ES-I3 (cell line): ENCODE data around the gene UBE2L3.
"Not testable (repeated sequence)": the region's sequence is repeated elsewhere in the genome, so short reads cannot be mapped to it uniquely, and the experiment has no call there.

ENCODE experiments used
- H3K36me3 ChIP-seq: 2 replicates; pipeline ENCODE4 v1.6.1; 2013; ENCODE audit warnings: mild to moderate bottlenecking, low read length, control low read depth, moderate library complexity; ENCODE audit not compliant: insufficient read depth
- H3K4me1 ChIP-seq: 2 replicates; pipeline ENCODE4 v1.6.1; 2013; ENCODE audit warnings: mild to moderate bottlenecking, control low read depth, low read length; ENCODE audit not compliant: insufficient read depth
- H3K9ac ChIP-seq: 2 replicates; pipeline ENCODE4 v1.6.1; 2013; ENCODE audit warnings: low read depth, mild to moderate bottlenecking, low read length, moderate library complexity
- H3K9me3 ChIP-seq: 2 replicates; pipeline ENCODE4 v1.6.1; 2013; ENCODE audit warnings: mild to moderate bottlenecking, low read length, moderate library complexity; ENCODE audit not compliant: control insufficient read depth, insufficient read depth

Gene UBE2L3

DNA sequence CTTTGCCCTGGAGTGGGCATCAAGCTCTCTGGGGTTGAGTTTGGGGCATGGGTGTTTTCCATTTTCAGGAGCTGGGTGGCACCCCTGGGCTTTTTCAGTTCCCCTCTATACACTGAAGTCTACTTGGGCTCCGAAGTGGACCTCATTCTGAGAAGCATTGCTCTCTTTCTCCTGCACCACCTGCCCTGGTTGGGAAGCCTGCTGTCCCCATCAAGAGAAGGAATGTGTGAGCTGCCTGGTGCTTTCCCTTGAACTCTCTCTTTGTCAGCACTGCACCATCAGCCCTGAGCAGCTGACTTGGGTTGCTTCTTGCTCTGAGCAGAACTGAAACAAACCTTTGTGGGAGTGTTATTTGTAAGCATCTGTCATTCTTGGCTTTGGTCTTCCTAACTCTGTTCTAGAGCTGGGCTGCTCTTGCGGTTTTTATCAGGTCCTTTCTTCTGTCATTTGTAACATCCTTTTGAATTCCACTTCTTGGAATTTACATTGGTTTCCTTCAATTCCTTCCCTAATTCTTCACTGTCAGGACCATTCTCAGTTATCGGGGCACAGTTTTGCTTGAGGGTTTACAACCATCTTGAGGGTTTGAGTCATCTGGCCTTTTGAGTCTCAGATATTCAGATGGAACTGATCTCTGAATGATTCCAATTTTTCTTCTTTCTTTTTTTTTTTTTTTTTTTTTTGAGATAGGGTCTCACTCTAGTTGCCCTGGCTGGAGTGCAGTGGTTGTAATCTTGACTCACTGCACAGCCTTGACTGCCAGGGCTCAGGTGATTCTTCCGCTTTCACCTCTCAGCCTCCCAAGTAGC, 20.5 kb downstream of the UBE2L3 start:
- 0 out of 2 replicates have a peak, but pooled peaks cover 7% of the 10 kb centered on the region for H3K4me1 ChIP-seq
- no peak overlapping the region for H3K9ac ChIP-seq
- peaks cover 2% of the 10 kb centered on the region; the same call in 1 of the 2 replicates for H3K36me3 ChIP-seq
- H3K9me3 ChIP-seq = no peaks in the 10 kb centered on the region

DNA sequence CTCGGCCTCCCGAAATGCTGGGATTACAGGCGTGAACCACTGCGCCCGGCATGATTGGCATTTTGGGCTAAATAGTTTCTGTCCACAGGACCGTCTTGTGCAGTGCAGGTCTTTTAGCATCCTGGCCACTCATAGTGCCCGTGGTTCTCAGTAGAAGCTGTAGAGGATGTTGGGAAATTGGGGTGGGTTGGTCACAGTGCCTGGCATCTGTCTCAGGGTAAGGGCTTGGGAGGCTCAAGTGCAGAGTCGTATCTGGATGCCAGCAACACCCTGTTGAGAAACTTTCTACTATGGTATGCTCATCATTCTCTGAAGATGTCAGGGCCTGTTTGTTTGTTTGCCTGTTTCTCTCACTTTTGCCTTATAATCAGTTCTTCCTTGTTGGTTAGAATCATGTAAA, 21.9 kb downstream of the UBE2L3 start:
- Histone ChIP-seq H3K9ac (no peak overlapping the region), H3K9me3 (no peaks in the 10 kb centered on the region), H3K36me3 (peaks cover 9% of the 10 kb centered on the region), H3K4me1 (0 out of 2 replicates have a peak, but pooled peaks cover 7% of the 10 kb centered on the region)

DNA sequence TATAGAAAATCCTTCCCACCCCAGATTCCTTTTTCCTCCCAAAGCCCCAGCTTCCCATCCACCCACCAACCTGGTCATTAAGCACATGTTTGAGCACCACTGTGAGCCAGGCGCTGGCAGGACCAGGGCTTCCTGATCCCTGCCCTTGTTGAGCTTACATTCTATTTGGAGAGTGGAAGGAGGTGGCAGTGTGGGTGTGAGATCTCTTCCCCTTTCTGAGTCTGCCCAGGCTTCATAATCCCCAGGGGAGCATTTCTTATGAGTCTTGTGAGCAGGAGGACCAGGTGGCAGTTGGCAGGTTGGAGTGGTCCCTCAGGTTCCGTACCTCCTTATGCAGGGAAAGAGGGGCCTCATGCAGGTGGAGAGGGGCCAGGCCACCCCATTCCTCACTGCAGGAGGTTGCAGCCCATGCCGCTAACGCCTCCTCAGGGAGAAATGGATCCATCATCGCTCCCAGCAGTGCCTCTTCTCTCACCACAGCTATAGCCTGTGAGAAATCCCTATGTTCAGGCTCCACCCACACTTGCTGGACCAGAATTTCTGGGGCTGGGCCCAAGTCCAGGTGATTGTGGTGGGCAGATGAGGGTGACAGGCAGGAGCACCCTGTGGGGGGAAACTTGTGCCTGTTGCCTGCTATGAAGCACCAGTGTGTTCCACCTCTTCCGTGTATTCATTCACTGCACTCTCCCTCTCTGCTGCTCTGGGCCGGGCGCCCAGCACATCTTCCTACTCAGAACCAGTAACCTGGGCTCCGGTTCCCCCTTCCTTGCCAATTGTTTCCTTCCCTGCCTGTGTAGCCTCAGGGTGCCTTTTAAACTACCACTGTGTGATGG, 23.5 kb downstream of the UBE2L3 start:
- no peak overlapping the region for H3K9ac ChIP-seq
- peaks cover 9% of the 10 kb centered on the region for H3K36me3 ChIP-seq
- H3K9me3 ChIP-seq = no peaks in the 10 kb centered on the region
- 0 out of 2 replicates have a peak, but pooled peaks cover 7% of the 10 kb centered on the region for H3K4me1 ChIP-seq

DNA sequence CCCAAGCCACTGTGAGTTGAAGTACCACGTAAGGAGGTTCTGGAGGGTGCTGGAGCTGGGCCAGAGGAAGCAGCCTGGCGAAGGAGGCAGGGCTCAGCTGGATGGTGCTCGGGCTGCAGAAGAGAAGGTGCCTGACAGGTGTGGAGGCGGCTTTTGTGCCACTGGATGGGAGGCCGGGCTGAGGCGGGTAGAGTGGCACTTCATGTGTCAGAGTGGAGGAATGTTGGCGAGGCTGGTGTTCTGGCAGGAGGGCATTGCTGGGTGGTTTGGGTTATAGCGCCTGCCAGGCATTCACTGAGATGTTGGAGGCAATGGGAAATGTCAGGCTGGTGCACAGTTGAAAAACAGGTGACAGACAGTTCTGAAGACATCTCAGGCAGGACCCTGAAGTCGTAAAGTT, 24.2 kb downstream of the UBE2L3 start:
- Histone ChIP-seq H3K9me3 (no peaks in the 10 kb centered on the region), H3K4me1 (0 out of 2 replicates have a peak, but pooled peaks cover 7% of the 10 kb centered on the region), H3K9ac (no peak overlapping the region), H3K36me3 (peaks cover 9% of the 10 kb centered on the region)

DNA sequence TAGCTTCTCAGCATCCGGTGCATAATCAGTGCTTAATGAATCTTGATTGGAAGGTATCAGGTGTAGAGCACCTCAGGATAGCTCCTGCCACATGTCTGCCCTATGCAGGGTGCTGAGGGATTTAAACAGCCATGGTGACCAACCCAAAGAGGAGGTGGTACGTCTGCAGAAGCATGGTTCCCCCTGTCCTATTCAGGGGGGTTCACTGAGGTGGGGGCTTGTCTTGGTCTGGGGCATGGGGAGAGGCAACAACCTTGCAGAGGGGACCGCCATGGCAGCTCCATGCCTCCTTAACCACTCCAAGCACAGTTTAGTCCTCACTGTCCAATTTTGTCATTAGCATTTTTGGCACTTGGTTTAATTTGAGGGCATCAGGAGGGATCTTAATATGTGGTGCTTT, 24.9 kb downstream of the UBE2L3 start:
- H3K9ac ChIP-seq = no peak overlapping the region
- peaks cover 9% of the 10 kb centered on the region for H3K36me3 ChIP-seq
- no peaks in the 10 kb centered on the region for H3K9me3 ChIP-seq
- 0 out of 2 replicates have a peak, but pooled peaks cover 7% of the 10 kb centered on the region for H3K4me1 ChIP-seq

DNA sequence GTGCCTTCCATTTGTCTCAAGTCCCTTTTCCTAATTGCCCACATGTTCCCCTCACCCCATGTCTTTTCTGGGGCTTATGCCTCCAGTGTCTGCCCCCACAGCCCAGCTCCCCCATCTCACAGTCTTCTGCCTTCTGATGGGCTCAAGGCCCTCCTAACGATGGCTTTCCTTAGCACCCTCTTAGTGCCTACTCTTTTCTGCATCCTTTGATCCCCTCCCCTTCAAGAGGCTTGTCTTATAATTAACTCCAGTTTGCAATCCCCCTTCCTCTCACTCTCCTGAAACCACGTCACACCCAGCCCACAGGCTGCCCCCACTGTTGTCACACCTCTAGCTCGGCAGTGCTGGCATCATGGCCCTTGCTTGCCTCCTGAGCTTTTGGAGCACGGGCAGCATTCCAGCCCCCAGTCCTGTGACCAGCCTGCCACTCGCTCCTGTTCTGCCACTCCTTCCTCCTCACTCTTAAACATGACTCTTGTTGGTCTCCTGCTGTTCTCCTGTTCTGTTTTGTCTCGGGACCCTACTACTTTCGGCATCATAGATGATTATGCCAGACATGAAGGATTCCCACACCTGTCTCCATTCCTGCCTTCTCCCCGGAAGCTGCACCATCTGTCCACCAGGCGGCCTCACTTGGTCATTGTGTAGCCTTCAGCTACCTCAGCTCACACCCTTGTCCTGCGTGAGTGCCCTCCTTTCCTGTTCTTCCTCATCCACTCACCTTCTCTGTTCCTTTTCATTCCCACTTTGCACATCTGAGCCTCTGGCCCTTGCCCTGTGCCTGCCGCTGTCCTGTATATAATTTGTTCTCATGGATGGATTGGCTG, 26.1 kb downstream of the UBE2L3 start:
- Histone ChIP-seq H3K36me3 (peaks cover 9% of the 10 kb centered on the region), H3K4me1 (no peaks in the 10 kb centered on the region)

DNA sequence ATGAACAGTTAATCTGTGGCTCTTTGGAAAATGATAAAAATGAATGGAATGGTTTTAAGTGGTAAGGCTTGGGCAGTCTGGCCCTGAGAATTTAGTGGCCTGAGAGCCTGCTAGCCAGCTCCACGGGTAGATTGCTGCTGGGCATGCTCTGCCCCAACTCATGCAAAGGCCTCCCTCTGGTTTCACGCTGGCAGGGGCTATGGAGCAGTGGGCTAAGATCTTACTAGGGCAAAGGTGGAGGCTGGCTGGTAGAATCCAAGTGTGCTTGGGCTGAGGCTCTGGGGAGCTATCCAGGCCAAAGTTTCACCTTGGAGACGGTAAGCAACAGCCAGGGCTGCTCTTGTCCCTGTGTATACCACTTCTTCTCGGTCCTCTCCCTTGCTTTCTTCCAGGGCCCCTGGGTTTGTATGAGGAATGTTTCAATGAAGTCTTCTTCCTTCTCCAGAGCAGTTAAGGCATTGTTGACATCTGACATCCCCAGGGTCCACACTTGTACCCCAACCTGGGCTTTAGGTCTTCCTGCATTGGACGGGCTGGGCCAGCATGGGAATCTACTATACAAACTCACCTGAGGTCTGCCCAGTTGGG, 27.4 kb downstream of the UBE2L3 start:
- Histone ChIP-seq H3K4me1 (no peaks in the 10 kb centered on the region), H3K36me3 (peaks cover 9% of the 10 kb centered on the region), H3K9me3 (no peaks in the 10 kb centered on the region), H3K9ac (no peak overlapping the region)

More for the DNA sequence above, 26.1 kb downstream of the UBE2L3 start:
- Histone ChIP-seq H3K9ac (no peak overlapping the region), H3K9me3 (no peaks in the 10 kb centered on the region)

DNA sequence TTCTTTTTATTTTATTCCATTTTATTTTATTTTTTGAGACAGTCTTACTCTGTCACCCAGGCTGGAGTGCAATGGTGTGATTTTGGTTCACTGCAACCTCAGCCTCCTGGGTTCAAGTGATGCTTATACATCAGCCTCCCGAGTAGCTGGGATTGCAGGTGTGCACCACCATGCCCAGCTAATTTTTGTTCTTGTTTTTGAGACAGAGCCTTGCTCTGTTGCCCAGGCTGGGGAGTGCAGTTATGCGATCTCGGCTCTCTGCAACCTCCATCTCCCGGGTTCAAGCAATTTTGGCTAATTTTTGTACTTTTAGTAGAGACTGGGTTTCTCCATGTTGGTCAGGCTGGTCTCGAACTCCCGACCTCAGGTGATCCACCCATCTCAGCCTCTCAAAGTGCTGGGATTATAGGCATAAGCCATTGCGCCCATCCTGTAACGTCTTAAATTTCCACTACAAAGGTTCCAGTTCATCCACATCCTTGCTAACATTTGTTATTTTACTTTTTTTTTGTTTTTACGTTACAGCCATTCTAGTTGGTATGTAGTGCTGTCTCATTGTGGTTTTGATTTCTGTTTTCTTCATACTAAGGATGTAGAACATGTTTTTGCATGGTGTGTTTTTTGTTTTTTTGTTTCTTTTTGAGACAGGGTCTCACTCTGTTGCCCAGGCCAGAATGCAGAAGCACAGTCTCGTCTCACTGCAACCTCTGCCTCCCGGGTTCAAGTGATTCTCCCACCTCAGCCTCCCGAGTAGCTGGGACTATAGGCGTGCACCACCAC, 29.0 kb downstream of the UBE2L3 start:
- not testable (repeated sequence) for H3K9me3 ChIP-seq, H3K36me3 ChIP-seq, H3K9ac ChIP-seq, H3K4me1 ChIP-seq

DNA sequence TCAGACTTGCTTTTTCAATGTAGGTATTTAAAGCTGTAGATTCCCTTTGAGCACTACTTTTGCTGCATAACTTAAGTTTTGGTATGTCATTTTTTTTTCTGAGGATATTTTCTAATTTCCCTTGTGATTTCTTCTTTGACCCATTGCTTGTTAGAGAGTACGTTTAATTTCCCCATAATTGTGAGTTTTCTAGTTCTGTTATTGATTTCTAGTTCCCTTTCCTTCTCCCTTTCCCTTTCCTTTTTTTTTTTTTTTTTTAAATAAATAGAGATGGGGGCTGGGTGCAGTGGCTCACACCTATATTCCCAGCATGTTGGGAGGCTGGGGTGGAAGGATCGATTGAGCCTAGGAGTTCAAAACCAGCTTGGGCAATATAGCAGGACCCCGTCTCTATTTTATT, 30.8 kb downstream of the UBE2L3 start:
- H3K9me3 ChIP-seq = no peaks in the 10 kb centered on the region
- no peaks in the 10 kb centered on the region for H3K4me1 ChIP-seq
- peaks cover 6% of the 10 kb centered on the region; the same call in 1 of the 2 replicates for H3K36me3 ChIP-seq
- no peak overlapping the region for H3K9ac ChIP-seq

DNA sequence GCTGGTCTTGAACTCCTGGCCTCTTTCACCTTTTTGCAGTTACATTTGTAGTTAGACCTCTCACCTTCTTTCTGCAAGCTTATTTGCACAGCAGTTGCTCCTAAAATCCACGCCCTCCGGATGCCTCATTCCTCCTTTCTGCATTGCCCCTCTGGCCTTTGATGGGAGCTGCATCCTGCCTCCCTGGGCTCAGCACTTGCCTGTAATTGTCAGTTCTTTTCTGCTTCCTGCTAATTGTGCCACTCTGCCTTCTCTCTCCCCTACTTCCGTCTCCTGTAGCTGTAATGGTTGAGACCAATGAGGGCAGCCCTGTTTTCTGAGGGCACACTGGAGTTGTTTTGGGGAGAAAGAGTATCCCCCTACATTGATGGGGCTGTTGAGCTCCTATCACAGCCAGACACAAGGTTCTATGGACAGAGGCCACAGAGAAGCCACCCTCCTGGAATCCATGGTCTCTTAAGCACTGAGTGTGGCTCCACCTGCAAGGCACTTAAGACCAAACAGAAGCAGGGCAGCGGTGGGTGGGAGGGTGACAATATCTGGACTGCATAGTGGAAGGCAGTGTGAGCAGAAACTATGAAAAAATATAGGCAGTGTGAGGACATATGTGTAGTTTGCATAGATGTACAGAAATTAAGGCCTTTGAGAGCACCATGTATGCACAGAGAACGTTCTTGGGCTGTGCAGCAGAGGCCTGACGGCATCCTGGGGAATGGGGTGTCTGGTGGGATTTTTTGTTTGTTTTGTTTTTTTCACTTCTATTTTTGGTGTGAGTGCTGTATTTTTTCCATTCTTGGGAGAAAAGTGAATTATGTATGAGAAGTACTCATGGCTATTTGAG, 31.8 kb downstream of the UBE2L3 start:
- H3K9ac ChIP-seq = no peak overlapping the region
- H3K36me3 ChIP-seq = 0 out of 2 replicates have a peak, but pooled peaks cover 2% of the 10 kb centered on the region
- no peaks in the 10 kb centered on the region for H3K4me1 ChIP-seq
- H3K9me3 ChIP-seq = no peaks in the 10 kb centered on the region

DNA sequence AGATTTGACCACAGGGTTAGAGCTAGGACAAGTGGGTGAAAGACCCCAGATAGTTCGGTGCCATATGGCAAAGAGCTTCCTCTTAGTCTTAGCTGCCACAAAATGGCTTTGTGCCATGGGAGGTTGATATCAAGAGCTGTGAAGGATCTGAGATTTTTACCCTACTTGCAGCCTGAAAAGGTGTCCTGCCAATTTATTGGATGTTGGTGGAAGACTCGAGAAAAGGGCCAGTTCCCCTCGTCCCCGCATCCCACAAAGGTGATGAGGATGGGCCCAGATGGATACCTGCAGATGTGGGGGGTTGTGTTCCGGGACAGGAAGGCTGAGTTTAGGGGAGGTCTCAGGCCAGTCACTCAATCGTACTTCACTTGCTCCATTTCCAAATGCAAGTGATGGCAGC, 35.1 kb downstream of the UBE2L3 start:
- Histone ChIP-seq H3K9ac (no peak overlapping the region), H3K36me3 (no peaks in the 10 kb centered on the region), H3K9me3 (no peaks in the 10 kb centered on the region), H3K4me1 (no peaks in the 10 kb centered on the region)

DNA sequence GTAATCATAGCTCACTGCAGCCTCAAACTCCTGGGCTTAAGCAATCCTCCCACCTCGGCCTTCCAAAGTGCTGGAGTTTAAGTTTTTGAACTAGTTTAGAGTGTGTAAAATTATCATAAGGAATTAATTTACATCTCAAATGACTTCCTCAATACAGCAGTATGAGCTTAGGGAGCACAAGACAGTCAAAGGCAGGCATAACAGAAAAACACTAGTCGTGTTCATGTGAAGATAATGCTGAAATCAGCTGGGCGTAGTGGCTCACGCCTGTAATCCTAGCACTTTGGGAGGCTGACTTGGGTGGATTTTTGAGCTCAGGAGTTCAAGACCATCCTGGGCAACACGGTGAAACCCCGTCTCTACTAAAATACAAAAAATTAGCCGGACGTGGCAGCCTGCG, 36.5 kb downstream of the UBE2L3 start:
- Histone ChIP-seq H3K36me3 (no peaks in the 10 kb centered on the region), H3K9ac (no peak overlapping the region), H3K9me3 (no peaks in the 10 kb centered on the region), H3K4me1 (no peaks in the 10 kb centered on the region)
